ENCODE data around the gene LPCAT1. TPM values are rescaled to one million over a fixed set of nuclear protein-coding genes. Genes with fewer than 3 reads are reported as not detected.

LPCAT1 gene
- total and polyA plus RNA-seq, 2 experiments from 2014 or later, result 78.0 to 255 TPM

DNA sequence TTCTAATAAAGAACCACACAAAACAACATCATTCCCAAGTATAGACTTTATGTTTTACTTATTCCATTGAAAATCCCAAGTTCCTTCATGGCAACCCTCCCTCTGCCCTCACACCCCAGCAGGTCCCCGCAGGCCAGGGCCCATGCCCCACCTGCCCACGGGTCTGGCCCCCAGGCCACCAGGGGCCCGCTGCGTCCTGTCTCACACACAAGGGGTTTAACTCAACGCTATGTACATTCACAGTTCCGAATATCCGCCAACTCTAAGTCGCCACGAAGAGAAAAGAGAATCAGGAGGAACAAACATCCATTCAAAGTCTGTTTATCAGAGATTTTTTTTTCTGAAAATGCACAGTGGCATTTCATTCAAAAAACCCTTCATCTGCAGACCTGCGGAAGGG is 62.4 kb downstream of the LPCAT1 start:
- no peak for DNase-seq (ENCODE audit: low spot score)
- TF ChIP-seq, protein P1, sequence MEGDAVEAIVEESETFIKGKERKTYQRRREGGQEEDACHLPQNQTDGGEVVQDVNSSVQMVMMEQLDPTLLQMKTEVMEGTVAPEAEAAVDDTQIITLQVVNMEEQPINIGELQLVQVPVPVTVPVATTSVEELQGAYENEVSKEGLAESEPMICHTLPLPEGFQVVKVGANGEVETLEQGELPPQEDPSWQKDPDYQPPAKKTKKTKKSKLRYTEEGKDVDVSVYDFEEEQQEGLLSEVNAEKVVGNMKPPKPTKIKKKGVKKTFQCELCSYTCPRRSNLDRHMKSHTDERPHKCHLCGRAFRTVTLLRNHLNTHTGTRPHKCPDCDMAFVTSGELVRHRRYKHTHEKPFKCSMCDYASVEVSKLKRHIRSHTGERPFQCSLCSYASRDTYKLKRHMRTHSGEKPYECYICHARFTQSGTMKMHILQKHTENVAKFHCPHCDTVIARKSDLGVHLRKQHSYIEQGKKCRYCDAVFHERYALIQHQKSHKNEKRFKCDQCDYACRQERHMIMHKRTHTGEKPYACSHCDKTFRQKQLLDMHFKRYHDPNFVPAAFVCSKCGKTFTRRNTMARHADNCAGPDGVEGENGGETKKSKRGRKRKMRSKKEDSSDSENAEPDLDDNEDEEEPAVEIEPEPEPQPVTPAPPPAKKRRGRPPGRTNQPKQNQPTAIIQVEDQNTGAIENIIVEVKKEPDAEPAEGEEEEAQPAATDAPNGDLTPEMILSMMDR (conservative IDR thresholded peaks at IDR 0.05; ENCODE audit: low read depth in 2 of 2), result no peak
- TF ChIP-seq EZH2 (IDR thresholded peaks at IDR 0.05; ENCODE audit: low read depth, unreplicated experiment) (no peak), ZNF114 (CRISPR knock-in tag; IDR thresholded peaks at IDR 0.05) (no peak), EZH2phosphoT487 (IDR thresholded peaks at IDR 0.05; ENCODE audit: unreplicated experiment) (no peak), JUNB (IDR thresholded peaks at IDR 0.05; ENCODE audit: unreplicated experiment) (no peak), NANOG (IDR thresholded peaks at IDR 0.05; ENCODE audit: borderline replicate concordance) (no peak), STAT1 (IDR thresholded peaks at IDR 0.05; ENCODE audit: unreplicated experiment) (no peak), CREB1 (CRISPR knock-in tag; IDR thresholded peaks at IDR 0.05; ENCODE audit: low read depth) (no peak), POLR2AphosphoS5 (IDR thresholded peaks at IDR 0.05; ENCODE audit: low read depth) (no peak), ZNF331 (CRISPR knock-in tag; IDR thresholded peaks at IDR 0.05; ENCODE audit: low read depth) (no peak)
- TF ChIP-seq, protein P2, sequence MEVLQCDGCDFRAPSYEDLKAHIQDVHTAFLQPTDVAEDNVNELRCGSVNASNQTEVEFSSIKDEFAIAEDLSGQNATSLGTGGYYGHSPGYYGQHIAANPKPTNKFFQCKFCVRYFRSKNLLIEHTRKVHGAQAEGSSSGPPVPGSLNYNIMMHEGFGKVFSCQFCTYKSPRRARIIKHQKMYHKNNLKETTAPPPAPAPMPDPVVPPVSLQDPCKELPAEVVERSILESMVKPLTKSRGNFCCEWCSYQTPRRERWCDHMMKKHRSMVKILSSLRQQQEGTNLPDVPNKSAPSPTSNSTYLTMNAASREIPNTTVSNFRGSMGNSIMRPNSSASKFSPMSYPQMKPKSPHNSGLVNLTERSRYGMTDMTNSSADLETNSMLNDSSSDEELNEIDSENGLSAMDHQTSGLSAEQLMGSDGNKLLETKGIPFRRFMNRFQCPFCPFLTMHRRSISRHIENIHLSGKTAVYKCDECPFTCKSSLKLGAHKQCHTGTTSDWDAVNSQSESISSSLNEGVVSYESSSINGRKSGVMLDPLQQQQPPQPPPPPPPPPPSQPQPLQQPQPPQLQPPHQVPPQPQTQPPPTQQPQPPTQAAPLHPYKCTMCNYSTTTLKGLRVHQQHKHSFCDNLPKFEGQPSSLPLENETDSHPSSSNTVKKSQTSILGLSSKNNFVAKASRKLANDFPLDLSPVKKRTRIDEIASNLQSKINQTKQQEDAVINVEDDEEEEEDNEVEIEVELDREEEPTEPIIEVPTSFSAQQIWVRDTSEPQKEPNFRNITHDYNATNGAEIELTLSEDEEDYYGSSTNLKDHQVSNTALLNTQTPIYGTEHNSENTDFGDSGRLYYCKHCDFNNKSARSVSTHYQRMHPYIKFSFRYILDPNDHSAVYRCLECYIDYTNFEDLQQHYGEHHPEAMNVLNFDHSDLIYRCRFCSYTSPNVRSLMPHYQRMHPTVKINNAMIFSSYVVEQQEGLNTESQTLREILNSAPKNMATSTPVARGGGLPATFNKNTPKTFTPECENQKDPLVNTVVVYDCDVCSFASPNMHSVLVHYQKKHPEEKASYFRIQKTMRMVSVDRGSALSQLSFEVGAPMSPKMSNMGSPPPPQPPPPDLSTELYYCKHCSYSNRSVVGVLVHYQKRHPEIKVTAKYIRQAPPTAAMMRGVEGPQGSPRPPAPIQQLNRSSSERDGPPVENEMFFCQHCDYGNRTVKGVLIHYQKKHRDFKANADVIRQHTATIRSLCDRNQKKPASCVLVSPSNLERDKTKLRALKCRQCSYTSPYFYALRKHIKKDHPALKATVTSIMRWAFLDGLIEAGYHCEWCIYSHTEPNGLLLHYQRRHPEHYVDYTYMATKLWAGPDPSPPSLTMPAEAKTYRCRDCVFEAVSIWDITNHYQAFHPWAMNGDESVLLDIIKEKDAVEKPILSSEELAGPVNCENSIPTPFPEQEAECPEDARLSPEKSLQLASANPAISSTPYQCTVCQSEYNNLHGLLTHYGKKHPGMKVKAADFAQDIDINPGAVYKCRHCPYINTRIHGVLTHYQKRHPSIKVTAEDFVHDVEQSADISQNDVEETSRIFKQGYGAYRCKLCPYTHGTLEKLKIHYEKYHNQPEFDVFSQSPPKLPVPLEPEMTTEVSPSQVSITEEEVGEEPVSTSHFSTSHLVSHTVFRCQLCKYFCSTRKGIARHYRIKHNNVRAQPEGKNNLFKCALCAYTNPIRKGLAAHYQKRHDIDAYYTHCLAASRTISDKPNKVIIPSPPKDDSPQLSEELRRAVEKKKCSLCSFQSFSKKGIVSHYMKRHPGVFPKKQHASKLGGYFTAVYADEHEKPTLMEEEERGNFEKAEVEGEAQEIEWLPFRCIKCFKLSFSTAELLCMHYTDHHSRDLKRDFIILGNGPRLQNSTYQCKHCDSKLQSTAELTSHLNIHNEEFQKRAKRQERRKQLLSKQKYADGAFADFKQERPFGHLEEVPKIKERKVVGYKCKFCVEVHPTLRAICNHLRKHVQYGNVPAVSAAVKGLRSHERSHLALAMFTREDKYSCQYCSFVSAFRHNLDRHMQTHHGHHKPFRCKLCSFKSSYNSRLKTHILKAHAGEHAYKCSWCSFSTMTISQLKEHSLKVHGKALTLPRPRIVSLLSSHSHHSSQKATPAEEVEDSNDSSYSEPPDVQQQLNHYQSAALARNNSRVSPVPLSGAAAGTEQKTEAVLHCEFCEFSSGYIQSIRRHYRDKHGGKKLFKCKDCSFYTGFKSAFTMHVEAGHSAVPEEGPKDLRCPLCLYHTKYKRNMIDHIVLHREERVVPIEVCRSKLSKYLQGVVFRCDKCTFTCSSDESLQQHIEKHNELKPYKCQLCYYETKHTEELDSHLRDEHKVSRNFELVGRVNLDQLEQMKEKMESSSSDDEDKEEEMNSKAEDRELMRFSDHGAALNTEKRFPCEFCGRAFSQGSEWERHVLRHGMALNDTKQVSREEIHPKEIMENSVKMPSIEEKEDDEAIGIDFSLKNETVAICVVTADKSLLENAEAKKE (CRISPR knock-in tag; IDR thresholded peaks at IDR 0.05), result no peak
- TF ChIP-seq, protein P3, sequence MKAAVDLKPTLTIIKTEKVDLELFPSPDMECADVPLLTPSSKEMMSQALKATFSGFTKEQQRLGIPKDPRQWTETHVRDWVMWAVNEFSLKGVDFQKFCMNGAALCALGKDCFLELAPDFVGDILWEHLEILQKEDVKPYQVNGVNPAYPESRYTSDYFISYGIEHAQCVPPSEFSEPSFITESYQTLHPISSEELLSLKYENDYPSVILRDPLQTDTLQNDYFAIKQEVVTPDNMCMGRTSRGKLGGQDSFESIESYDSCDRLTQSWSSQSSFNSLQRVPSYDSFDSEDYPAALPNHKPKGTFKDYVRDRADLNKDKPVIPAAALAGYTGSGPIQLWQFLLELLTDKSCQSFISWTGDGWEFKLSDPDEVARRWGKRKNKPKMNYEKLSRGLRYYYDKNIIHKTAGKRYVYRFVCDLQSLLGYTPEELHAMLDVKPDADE (IDR thresholded peaks at IDR 0.05), result no peak
- TF ChIP-seq, protein P4, sequence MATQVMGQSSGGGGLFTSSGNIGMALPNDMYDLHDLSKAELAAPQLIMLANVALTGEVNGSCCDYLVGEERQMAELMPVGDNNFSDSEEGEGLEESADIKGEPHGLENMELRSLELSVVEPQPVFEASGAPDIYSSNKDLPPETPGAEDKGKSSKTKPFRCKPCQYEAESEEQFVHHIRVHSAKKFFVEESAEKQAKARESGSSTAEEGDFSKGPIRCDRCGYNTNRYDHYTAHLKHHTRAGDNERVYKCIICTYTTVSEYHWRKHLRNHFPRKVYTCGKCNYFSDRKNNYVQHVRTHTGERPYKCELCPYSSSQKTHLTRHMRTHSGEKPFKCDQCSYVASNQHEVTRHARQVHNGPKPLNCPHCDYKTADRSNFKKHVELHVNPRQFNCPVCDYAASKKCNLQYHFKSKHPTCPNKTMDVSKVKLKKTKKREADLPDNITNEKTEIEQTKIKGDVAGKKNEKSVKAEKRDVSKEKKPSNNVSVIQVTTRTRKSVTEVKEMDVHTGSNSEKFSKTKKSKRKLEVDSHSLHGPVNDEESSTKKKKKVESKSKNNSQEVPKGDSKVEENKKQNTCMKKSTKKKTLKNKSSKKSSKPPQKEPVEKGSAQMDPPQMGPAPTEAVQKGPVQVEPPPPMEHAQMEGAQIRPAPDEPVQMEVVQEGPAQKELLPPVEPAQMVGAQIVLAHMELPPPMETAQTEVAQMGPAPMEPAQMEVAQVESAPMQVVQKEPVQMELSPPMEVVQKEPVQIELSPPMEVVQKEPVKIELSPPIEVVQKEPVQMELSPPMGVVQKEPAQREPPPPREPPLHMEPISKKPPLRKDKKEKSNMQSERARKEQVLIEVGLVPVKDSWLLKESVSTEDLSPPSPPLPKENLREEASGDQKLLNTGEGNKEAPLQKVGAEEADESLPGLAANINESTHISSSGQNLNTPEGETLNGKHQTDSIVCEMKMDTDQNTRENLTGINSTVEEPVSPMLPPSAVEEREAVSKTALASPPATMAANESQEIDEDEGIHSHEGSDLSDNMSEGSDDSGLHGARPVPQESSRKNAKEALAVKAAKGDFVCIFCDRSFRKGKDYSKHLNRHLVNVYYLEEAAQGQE (IDR thresholded peaks at IDR 0.05; ENCODE audit: unreplicated experiment), result no peak
- Mint-ChIP-seq H3K27me3 (ENCODE audit: insufficient read depth, low read depth, poor library complexity) (peaks cover 15% of the 10 kb centered on the region), H3K4me3 (no peak overlapping the region), H3K4me1 (no peaks in the 10 kb centered on the region; the same call in 2 of the 3 replicates), H3K27ac (no peak overlapping the region), H3K9me3 (peaks cover 48% of the 10 kb centered on the region), H3K36me3 (ENCODE audit: low read depth) (peaks cover 92% of the 10 kb centered on the region)
- no peaks in the 10 kb centered on the region for H3K9me2 ChIP-seq (ENCODE audit: insufficient read depth)
- no peak overlapping the region for H2AFZ ChIP-seq
- peaks cover 64% of the 10 kb centered on the region for H3F3A ChIP-seq (replicated peaks; ENCODE audit: low read depth)
- H3K79me2 ChIP-seq (replicated peaks; ENCODE audit: insufficient read depth), result no peaks in the 10 kb centered on the region
- no peaks in the 10 kb centered on the region for H3K4me1 ChIP-seq (ENCODE audit: insufficient read depth)
- H3K36me3 ChIP-seq (ENCODE audit: insufficient read depth), result peaks cover 43% of the 10 kb centered on the region
- peaks cover 3% of the 10 kb centered on the region; the same call in 1 of the 2 replicates for H4K20me1 ChIP-seq (replicated peaks; ENCODE audit: insufficient read depth)
- no peak overlapping the region for H3K4me2 ChIP-seq
- no peak for ATAC-seq
- H3K27me3 ChIP-seq (ENCODE audit: insufficient read depth), result no peaks in the 10 kb centered on the region
- 0 out of 2 replicates have a peak overlapping the region, but pooled peaks have one; percentile 74 for H3K27ac ChIP-seq (ENCODE audit: low read depth)
- no peak overlapping the region for H3K4me3 ChIP-seq

Data from GM23338 (cell line).